GM21390 (cell line): ENCODE data around the gene C1QTNF1.
"Not testable (repeated sequence)": the region's sequence is repeated elsewhere in the genome, so short reads cannot be mapped to it uniquely, and the experiment has no call there.

Experiments
- ATAC-seq: cut with Tn5 transposase; IDR thresholded peaks from one replicate; pipeline ENCODE4 v1.9.1; 2021; ENCODE audit not compliant: unreplicated experiment

Gene C1QTNF1

GRCh38 chr17:79052131-79052530 is 28.2 kb downstream of the C1QTNF1 start:
- no peak for ATAC-seq

GRCh38 chr17:79053251-79053925 is 29.4 kb downstream of the C1QTNF1 start:
- no peak for ATAC-seq

GRCh38 chr17:79054200-79054960 is 30.4 kb downstream of the C1QTNF1 start:
- no peak for ATAC-seq

- no peak for ATAC-seq
Observed at GRCh38 chr17:79055197-79055596, 31.2 kb downstream of the C1QTNF1 start.

- no peak for ATAC-seq
Observed at GRCh38 chr17:79057737-79058385, 33.9 kb downstream of the C1QTNF1 start.

GRCh38 chr17:79062691-79063090 is 38.7 kb downstream of the C1QTNF1 start:
- ATAC-seq = no peak

- ATAC-seq = no peak
Observed at GRCh38 chr17:79064026-79064425, 40.1 kb downstream of the C1QTNF1 start.

GRCh38 chr17:79065105-79065670 is 41.2 kb downstream of the C1QTNF1 start:
- no peak for ATAC-seq

GRCh38 chr17:79066963-79067362 is 43.0 kb downstream of the C1QTNF1 start:
- ATAC-seq = no peak

- no peak for ATAC-seq
Observed at GRCh38 chr17:79070266-79070880, 46.4 kb downstream of the C1QTNF1 start.

- no peak for ATAC-seq
Observed at GRCh38 chr17:79071161-79071740, 47.3 kb downstream of the C1QTNF1 start.

GRCh38 chr17:79072544-79072943 is 48.6 kb downstream of the C1QTNF1 start:
- ATAC-seq = no peak

GRCh38 chr17:79073016-79073705 is 49.2 kb downstream of the C1QTNF1 start:
- ATAC-seq = no peak

GRCh38 chr17:79073706-79074088 is 49.7 kb downstream of the C1QTNF1 start:
- ATAC-seq = no peak

GRCh38 chr17:79074121-79074648 is 50.2 kb downstream of the C1QTNF1 start:
- not testable (repeated sequence) for ATAC-seq

- peak; percentile 91 for ATAC-seq
Observed at GRCh38 chr17:79074649-79075445, 50.9 kb downstream of the C1QTNF1 start, which contains the start of gene ENGASE. Gene ENGASE (plus strand): TSS chr17:79074824. CDS start chr17:79074945, 121 bp downstream.

GRCh38 chr17:79075446-79075750 is 51.4 kb downstream of the C1QTNF1 start:
- ATAC-seq = peak; percentile 22

GRCh38 chr17:79075861-79076406 is 52.0 kb downstream of the C1QTNF1 start:
- ATAC-seq = no peak

GRCh38 chr17:79077587-79077986 is 53.6 kb downstream of the C1QTNF1 start:
- no peak for ATAC-seq
